Measurements from ENCODE around the gene ZNF804A.

The ZNF804A gene

DNA sequence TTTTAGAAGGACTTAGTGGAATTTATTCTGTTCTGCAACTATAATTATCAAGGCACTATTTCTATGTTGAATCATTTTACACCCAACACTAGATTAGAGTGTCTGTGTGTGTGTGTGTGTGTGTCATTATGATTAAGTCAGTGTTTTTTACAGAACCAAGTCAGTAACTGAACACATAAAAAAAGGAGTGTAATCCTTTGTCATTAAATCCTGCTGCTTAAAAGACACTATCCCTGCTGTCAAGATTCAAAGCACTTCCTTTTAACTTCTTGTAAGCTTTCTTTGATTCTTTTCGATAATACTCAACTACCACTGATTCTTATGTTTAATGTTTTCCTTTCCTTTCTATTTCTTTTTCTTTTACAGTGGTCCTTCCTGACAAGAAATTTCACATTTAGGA, 306.7 kb downstream of the ZNF804A start:
- H3K27ac ChIP-seq, result no peak overlapping the region

DNA sequence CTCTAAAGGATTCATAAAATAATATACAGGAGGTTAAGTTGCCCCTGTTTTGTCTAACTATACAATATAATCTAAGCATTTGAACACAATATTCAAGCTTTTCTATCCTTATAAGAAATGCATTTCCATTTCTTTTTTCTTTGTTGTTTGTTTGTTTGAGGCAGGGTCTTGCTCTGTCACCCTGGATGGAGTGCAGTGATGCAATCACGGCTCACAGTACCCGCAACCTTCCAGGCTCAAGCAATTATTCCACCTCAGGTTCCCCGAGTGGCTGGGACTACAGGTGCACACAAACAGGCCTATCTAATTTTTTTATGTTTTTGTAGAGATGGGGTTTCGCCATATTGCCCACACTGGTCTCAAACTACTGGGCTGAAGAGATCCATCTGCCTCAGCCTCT, 307.8 kb downstream of the ZNF804A start:
- TF ChIP-seq, protein P1, sequence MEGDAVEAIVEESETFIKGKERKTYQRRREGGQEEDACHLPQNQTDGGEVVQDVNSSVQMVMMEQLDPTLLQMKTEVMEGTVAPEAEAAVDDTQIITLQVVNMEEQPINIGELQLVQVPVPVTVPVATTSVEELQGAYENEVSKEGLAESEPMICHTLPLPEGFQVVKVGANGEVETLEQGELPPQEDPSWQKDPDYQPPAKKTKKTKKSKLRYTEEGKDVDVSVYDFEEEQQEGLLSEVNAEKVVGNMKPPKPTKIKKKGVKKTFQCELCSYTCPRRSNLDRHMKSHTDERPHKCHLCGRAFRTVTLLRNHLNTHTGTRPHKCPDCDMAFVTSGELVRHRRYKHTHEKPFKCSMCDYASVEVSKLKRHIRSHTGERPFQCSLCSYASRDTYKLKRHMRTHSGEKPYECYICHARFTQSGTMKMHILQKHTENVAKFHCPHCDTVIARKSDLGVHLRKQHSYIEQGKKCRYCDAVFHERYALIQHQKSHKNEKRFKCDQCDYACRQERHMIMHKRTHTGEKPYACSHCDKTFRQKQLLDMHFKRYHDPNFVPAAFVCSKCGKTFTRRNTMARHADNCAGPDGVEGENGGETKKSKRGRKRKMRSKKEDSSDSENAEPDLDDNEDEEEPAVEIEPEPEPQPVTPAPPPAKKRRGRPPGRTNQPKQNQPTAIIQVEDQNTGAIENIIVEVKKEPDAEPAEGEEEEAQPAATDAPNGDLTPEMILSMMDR (conservative IDR thresholded peaks at IDR 0.05), result no peak

More for the DNA sequence above, 306.7 kb downstream of the ZNF804A start:
- TF ChIP-seq, protein P1 (conservative IDR thresholded peaks at IDR 0.05), result no peak

DNA sequence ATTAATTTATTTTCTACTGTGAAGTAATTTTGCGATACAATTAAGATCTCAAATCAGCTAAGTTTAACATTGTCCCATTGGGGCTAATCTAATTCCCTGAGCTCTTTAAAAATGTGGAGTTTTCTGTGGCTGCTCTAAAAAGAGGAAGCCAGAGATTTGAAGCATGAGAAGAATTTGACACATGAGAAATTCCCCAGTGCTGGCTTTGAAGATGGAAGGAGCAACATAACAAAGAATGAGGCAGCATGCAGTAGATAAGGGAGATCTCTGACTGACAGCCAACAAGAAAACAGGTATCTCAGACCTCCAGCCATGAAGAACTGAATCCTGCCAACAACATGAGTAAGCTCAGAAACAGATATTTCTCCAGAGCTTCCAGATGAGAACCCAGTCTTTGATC, 308.4 kb downstream of the ZNF804A start:
- H3K27ac ChIP-seq, result no peak overlapping the region
- TF ChIP-seq, protein P1 (conservative IDR thresholded peaks at IDR 0.05), result no peak

More for the DNA sequence above, 307.8 kb downstream of the ZNF804A start:
- no peak overlapping the region for H3K27ac ChIP-seq

- TF ChIP-seq, protein P1 (conservative IDR thresholded peaks at IDR 0.05), result no peak
- no peak overlapping the region for H3K27ac ChIP-seq
Measured at GRCh38 chr2:184908966-184909365, 310.6 kb downstream of the ZNF804A start.

- no peak overlapping the region for H3K27ac ChIP-seq
- TF ChIP-seq, protein P1 (conservative IDR thresholded peaks at IDR 0.05), result no peak
Measured at GRCh38 chr2:184920451-184920965, 322.2 kb downstream of the ZNF804A start.

GRCh38 chr2:184921676-184922075, 323.3 kb downstream of the ZNF804A start:
- H3K27ac ChIP-seq, result no peak overlapping the region
- TF ChIP-seq, protein P1 (conservative IDR thresholded peaks at IDR 0.05), result no peak

GRCh38 chr2:184923751-184924150, 325.4 kb downstream of the ZNF804A start:
- TF ChIP-seq, protein P1 (conservative IDR thresholded peaks at IDR 0.05), result no peak
- H3K27ac ChIP-seq, result no peak overlapping the region
